ENCODE results near the gene DET1. TPM values are rescaled to one million over a fixed set of nuclear protein-coding genes. Genes with fewer than 3 reads are reported as not detected.

DET1 gene
- total RNA-seq, 1 experiment from 2014 or later, result 6.6 TPM

GRCh38 chr15:88564741-88565140 is 18.3 kb upstream of the DET1 start:
- Mint-ChIP-seq H3K27ac (no peak overlapping the region), H3K36me3 (ENCODE audit: insufficient read depth in 1 of 3, low read depth in 3 of 3) (peaks cover 6 to 20% (median 10%) of the 10 kb centered on the region in 3 experiments; a peak in 5 of 7 replicates), H3K4me3 (no peak overlapping the region), H3K4me1 (peaks cover 6% of the 10 kb centered on the region in 2 experiments; a peak in 1 of 4 replicates), H3K9me3 (peaks cover 22% of the 10 kb centered on the region in 2 experiments), H3K27me3 (ENCODE audit: low read depth) (no peaks in the 10 kb centered on the region; the same call in 1 of the 2 replicates)
- Histone ChIP-seq H2BK20ac (ENCODE audit: low read depth, low read length, poor library complexity, severe bottlenecking) (no peak overlapping the region), H3K23ac (ENCODE audit: insufficient read length, low read depth, low read length) (no peak overlapping the region), H3K27ac (ENCODE audit: insufficient read length, low read depth, low read length) (no peak overlapping the region), H4K91ac (ENCODE audit: insufficient read length, low read depth, low read length) (no peak overlapping the region), H2AFZ (ENCODE audit: low read length) (no peak overlapping the region), H3K9ac (ENCODE audit: extremely low read depth, insufficient read length, low read length) (no peak overlapping the region), H4K8ac (replicated peaks; ENCODE audit: insufficient read length, low read depth, low read length) (no peak overlapping the region), H3K23me2 (ENCODE audit: insufficient read length, low read depth, low read length, poor library complexity, severe bottlenecking) (no peaks in the 10 kb centered on the region), H2BK120ac (ENCODE audit: low read depth, low read length, poor library complexity, severe bottlenecking) (no peak overlapping the region), H3K4me2 (ENCODE audit: insufficient read depth, insufficient read length, low read length) (no peak overlapping the region), H3K4ac (ENCODE audit: low read depth, low read length) (no peak overlapping the region), H3K9me3 (ENCODE audit: control insufficient read depth, low read depth, low read length) (peaks cover 5% of the 10 kb centered on the region), H3T11ph (ENCODE audit: low read length) (no peak overlapping the region), H2BK5ac (ENCODE audit: insufficient read length, low read length) (no peak overlapping the region), H2AK5ac (ENCODE audit: insufficient read length, low read length) (no peak overlapping the region), H3K4me1 (ENCODE audit: insufficient read depth, low read length) (no peaks in the 10 kb centered on the region), H3K18ac (ENCODE audit: insufficient read length, low read depth, low read length) (no peak overlapping the region), H3K79me1 (ENCODE audit: insufficient read depth, low read depth, low read length, poor library complexity, severe bottlenecking) (no peaks in the 10 kb centered on the region), H3K14ac (ENCODE audit: insufficient read depth, low read length) (no peak overlapping the region), H4K20me1 (ENCODE audit: control insufficient read depth, insufficient read depth, insufficient read length) (peaks cover 3% of the 10 kb centered on the region), H3K79me2 (ENCODE audit: insufficient read depth, low read length) (no peaks in the 10 kb centered on the region), H4K5ac (ENCODE audit: insufficient read length, low read depth, low read length) (no peak overlapping the region), H3K56ac (ENCODE audit: insufficient read length, low read depth, low read length) (no peak overlapping the region), H3K27me3 (ENCODE audit: insufficient read depth, low read length) (no peaks in the 10 kb centered on the region), H2BK12ac (ENCODE audit: insufficient read length, low read depth, low read length) (no peak overlapping the region), H2BK15ac (ENCODE audit: low read depth, low read length) (no peak overlapping the region)
- WGBS (ENCODE audit: extremely low coverage, insufficient read length, low lambda C conversion rate), result no CpG with 5 or more reads among the region's 3 CpGs
- TF ChIP-seq, protein P1, sequence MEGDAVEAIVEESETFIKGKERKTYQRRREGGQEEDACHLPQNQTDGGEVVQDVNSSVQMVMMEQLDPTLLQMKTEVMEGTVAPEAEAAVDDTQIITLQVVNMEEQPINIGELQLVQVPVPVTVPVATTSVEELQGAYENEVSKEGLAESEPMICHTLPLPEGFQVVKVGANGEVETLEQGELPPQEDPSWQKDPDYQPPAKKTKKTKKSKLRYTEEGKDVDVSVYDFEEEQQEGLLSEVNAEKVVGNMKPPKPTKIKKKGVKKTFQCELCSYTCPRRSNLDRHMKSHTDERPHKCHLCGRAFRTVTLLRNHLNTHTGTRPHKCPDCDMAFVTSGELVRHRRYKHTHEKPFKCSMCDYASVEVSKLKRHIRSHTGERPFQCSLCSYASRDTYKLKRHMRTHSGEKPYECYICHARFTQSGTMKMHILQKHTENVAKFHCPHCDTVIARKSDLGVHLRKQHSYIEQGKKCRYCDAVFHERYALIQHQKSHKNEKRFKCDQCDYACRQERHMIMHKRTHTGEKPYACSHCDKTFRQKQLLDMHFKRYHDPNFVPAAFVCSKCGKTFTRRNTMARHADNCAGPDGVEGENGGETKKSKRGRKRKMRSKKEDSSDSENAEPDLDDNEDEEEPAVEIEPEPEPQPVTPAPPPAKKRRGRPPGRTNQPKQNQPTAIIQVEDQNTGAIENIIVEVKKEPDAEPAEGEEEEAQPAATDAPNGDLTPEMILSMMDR (conservative IDR thresholded peaks at IDR 0.05), result no peak
- no peak for DNase-seq

Measured in H9 (cell line).